Fibroblast of the aortic adventitia (primary cell): ENCODE measurements around the gene TREH. TPM values are rescaled to one million over a fixed set of nuclear protein-coding genes. Genes with fewer than 3 reads are reported as not detected.
"Not testable (repeated sequence)": the region's sequence is repeated elsewhere in the genome, so short reads cannot be mapped to it uniquely, and the experiment has no call there.

Experiments used
- DNase-seq: peaks from one replicate; pipeline ENCODE4 v3.0.0-alpha.2; 2010; ENCODE audit warnings: low read depth
- H3K4me3 ChIP-seq: 2 replicates; pipeline ENCODE4 v1.5.1; 2011; ENCODE audit warnings: low read depth, mild to moderate bottlenecking, control low read depth, low read length, moderate library complexity
- CTCF ChIP-seq: IDR thresholded peaks from 2 replicates; pipeline ENCODE4 v1.5.1; 2011; ENCODE audit warnings: mild to moderate bottlenecking, low read length, control low read depth, inconsistent platforms; ENCODE audit not compliant: insufficient read depth
- total RNA-seq: library from RNA; depleted of rRNA; stranded (reverse); fragments of >200 nt; gene quantifications from 2 replicates; pipeline ENCODE4 v1.2.3, GENCODE V29; 2012; ENCODE audit warnings: low replicate concordance

Gene TREH
- total RNA-seq, 1 donor, result not detected

GRCh38 chr11:118615976-118616371, 63.5 kb downstream of the TREH start:
- no peak for DNase-seq
- no peak for TF ChIP-seq CTCF

GRCh38 chr11:118615282-118615975, 64.0 kb downstream of the TREH start:
- H3K4me3 ChIP-seq, result no peak overlapping the region
- TF ChIP-seq CTCF, result no peak
- DNase-seq, result no peak

More at GRCh38 chr11:118615976-118616371, 63.5 kb downstream of the TREH start:
- no peak overlapping the region for H3K4me3 ChIP-seq

GRCh38 chr11:118614511-118614910, 64.9 kb downstream of the TREH start:
- H3K4me3 ChIP-seq, result no peak overlapping the region
- TF ChIP-seq CTCF, result no peak
- DNase-seq, result no peak

- peak overlapping the region; percentile 35 for H3K4me3 ChIP-seq
- peak; percentile 73 for DNase-seq
- no peak for TF ChIP-seq CTCF
Measured at GRCh38 chr11:118612378-118612777, 67.1 kb downstream of the TREH start.

GRCh38 chr11:118611433-118611795, 68.0 kb downstream of the TREH start:
- peak overlapping the region; percentile 80 for H3K4me3 ChIP-seq
- DNase-seq, result not testable (repeated sequence)

GRCh38 chr11:118610773-118611432, 68.5 kb downstream of the TREH start:
- H3K4me3 ChIP-seq, result peak overlapping the region; percentile 80
- TF ChIP-seq CTCF, result peak; percentile 86

GRCh38 chr11:118610225-118610772, 69.2 kb downstream of the TREH start:
- H3K4me3 ChIP-seq, result peak overlapping the region; percentile 80
- no peak for DNase-seq
- TF ChIP-seq CTCF, result no peak

More at GRCh38 chr11:118610773-118611432, 68.5 kb downstream of the TREH start:
- peak; percentile 64 for DNase-seq
